ENCODE data around the gene LGMN.
"Not testable (repeated sequence)": the region's sequence is repeated elsewhere in the genome, so short reads cannot be mapped to it uniquely, and the experiment has no call there.

LGMN gene

DNA sequence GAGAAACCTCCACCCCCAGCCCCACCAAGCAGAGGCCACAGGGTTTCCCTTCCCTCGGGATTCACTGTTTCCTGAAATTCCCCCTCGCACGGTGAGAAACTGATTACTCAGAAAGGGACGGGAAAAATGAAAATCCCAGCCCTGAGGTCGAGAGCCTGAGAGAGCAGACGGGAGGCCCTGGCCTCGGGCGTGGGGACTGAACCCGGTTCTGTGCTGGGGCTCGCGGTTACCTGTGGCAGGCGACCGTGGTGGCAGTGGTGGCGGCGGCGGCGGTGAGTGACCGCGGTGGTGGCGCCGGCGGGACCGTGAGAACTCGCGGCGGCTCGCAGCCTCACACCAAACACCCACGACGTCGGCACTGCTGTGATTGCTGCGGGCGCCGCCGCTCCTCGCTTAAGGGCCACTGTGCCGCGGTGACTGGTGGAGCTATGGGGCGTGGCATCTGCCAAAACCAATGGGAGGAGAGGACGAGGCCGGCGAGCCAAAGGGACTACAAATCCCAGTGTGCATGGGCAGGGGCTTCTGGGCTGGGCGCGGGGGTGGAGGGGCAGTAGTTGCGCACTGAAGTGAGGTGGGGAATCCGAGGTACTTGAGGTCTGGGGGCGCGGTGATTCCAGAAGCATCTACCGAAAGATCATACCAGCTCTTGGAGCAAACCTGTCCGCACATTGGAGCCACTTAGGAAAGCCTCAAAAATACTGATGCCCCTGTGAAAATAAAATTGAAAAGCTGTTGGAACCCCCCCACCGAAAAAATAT is at the start of gene LGMN:
TSS of gene LGMN (minus strand) at position 369 of the 758 bp plus-strand sequence. CDS start 15,841 bp downstream, outside the sequence.
- peak; percentile 59 for DNase-seq (ENCODE audit: low read depth)

DNA sequence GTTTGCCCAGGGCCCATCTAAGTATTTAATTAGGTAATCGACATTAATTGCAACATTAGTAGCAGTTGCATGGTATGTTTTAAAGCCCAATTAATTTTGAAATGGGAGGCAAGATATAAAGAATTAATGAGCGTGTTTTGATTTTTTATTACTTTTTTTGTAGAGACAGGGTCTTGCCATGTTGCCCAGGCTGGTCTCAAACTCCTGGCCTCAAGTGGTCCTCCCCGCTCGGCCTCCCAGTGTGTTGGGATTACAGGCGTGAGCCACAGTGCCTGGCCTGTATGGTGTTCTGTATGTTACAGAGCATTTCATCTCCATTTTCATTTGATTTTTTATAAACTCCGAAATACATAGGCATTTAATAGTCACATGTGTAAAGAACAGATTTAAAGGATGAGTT is 46.5 kb upstream of the LGMN start:
- DNase-seq (ENCODE audit: low read depth) = no peak

GRCh38 chr14:92794547-92794941 is 46.1 kb upstream of the LGMN start:
- no peak for DNase-seq (ENCODE audit: low read depth)

- DNase-seq (ENCODE audit: low read depth) = peak; percentile 83
These were observed 45.5 kb upstream of the LGMN start, which contains the start of gene GOLGA5 for GRCh38 chr14:92793709-92794546. GOLGA5 (plus strand) TSS chr14:92794305; CDS start chr14:92797438, 3,133 bp downstream.

GRCh38 chr14:92792885-92793284 is 44.5 kb upstream of the LGMN start:
- DNase-seq (ENCODE audit: low read depth) = no peak

GRCh38 chr14:92789457-92790089 is 41.1 kb upstream of the LGMN start:
- no peak for DNase-seq (ENCODE audit: low read depth)

- DNase-seq (ENCODE audit: low read depth) = no peak
These were observed 39.1 kb upstream of the LGMN start for GRCh38 chr14:92787554-92787953.

GRCh38 chr14:92786427-92786756 is 38.0 kb upstream of the LGMN start:
- no peak for DNase-seq (ENCODE audit: low read depth)

DNA sequence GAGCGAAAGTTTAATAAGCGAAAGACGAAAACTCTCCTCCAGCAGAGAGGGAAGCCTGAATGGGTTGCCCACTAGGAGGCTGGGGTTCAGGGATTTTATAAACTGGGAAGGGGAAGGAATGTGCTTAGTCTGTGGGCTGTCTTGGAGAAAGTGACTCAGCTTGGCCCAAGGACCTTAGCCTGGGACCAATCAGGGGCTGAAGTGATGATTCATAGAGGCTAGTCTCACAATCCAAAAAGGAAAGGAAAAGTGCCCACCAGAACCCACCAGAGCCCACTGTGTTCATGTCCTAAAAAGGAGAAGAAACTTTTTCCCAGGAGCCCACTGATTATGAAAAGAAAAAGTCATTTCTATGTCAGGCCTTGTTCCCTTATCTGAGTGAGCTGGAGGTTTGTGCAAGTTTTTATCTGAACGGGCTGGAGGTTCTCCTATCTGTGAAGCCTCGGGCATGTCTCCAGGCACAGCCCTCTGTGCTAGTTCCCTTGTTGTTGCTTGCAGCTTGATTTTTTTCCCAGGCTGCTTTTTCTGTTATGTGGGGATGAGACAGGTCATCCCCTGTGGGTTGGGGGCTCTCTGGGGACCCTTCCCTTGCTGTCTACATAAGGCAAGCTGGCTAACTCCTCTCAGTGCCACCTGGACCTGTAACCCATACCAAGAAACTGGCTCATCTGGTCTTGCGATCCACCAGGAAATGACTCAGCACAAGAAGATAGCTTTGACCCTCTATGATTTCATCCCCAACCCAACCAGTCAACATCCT is 37.4 kb upstream of the LGMN start:
- no peak for DNase-seq (ENCODE audit: low read depth)

GRCh38 chr14:92783813-92784431 is 35.5 kb upstream of the LGMN start:
- DNase-seq (ENCODE audit: low read depth) = no peak

DNA sequence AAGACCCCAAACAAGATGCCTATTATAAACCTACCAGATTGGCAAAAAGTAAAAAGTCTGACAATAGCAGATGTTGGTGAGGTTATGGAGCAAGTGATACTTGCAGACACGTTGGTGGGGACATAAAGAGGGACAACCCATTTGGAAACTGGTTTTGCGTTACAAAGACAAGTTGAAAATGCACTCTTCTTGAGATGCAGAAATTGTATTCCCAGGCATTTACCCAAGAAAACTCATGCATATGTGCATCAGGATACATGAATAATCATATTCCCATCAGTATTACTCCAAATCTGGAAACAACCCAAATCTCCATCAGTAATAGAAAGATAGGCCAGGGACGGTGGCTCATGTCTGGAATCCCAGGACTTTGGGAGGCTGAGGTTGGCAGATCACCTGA is 32.9 kb upstream of the LGMN start:
- no peak for DNase-seq (ENCODE audit: low read depth)

GRCh38 chr14:92780444-92781232 is 32.2 kb upstream of the LGMN start:
- DNase-seq (ENCODE audit: low read depth) = no peak

DNA sequence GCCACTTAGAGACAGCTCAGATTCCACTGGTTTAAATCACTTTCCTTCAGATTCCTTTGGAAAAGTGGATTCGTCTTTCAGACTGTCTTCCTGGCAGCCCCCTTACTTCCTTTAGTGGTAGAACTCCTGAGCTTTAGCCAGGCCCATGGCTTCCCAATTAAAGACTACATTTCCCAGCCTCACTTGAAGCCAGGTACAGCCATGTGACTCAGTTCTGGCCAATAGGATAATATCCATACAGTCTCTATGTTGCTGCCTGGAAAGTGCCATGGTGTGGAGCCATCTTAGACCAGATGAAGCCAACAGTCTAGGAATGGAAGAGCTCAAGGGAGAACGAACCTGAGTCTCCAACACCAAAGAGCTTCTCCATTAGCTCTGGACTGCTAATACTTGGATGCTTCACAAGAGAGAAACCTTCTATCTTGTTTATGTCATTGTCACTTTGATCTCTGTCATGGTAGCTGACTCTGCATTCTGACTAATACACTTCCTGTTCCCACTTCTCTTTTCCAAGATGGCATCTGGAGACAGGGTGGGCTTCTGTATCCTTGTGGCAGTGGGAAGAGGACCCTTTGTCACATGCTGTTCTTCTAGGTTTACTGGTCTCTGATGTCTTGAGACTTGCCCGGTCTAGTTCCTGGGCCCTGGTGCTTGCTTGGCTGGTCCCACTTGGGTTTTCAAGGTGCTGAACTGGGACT is 30.6 kb upstream of the LGMN start:
- DNase-seq (ENCODE audit: low read depth) = not testable (repeated sequence)

GRCh38 chr14:92775292-92775691 is 26.9 kb upstream of the LGMN start:
- DNase-seq (ENCODE audit: low read depth) = not testable (repeated sequence)

- DNase-seq (ENCODE audit: low read depth) = no peak
These were observed 26.1 kb upstream of the LGMN start for GRCh38 chr14:92774572-92774971.

DNA sequence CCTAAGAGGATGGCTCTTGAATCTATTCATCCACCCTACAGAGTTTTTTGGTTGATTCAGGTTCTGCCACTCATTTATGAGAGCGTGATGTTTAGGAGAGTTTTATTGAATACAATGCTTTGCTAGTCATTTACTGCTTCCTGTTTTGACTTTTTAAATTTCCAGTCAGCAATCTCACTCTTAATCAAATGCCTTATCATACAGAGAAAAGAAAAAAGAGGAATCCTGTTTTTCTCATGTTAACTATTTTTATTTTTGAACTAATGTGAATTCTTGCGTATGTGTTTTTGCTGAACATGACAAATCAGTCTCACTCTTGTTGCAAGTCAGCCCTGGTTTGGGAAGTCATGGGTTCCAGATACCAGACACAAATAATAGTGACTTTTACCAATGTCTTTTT is 22.1 kb upstream of the LGMN start:
- DNase-seq (ENCODE audit: low read depth) = no peak

DNA sequence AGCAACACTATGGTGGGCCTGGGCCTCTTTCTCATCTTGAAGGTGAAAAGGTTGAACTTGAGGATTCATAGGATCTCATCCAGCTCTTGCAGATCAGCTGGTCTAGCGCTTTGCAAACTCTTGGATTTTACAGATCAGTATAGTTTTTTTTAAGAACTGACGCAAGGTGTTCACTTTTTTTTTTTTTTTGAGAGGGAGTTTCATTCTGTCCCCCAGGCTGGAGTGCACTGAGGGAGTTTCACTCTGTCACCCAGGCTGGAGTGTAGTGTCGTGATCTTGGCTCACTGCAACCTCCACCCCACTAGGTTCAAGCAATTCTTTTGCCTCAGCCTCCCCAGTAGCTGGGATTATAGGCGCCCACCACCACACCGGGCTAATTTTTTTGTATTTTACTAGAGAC is 20.4 kb upstream of the LGMN start:
- no peak for DNase-seq (ENCODE audit: low read depth)

GRCh38 chr14:92768236-92768635 is 19.8 kb upstream of the LGMN start:
- DNase-seq (ENCODE audit: low read depth) = not testable (repeated sequence)

- not testable (repeated sequence) for DNase-seq (ENCODE audit: low read depth)
These were observed 15.5 kb upstream of the LGMN start for GRCh38 chr14:92763666-92764631.

Measured in non-pigmented ciliary epithelial cell (primary cell).